ENCODE results near the gene RPL37. TPM values are rescaled to one million over a fixed set of nuclear protein-coding genes. Genes with fewer than 3 reads are reported as not detected.
"Not testable (repeated sequence)": the region's sequence is repeated elsewhere in the genome, so short reads cannot be mapped to it uniquely, and the experiment has no call there.

Gene RPL37
- total RNA-seq, 2 experiments from 2014 or later, result 1,192 to 1,333 TPM

DNA sequence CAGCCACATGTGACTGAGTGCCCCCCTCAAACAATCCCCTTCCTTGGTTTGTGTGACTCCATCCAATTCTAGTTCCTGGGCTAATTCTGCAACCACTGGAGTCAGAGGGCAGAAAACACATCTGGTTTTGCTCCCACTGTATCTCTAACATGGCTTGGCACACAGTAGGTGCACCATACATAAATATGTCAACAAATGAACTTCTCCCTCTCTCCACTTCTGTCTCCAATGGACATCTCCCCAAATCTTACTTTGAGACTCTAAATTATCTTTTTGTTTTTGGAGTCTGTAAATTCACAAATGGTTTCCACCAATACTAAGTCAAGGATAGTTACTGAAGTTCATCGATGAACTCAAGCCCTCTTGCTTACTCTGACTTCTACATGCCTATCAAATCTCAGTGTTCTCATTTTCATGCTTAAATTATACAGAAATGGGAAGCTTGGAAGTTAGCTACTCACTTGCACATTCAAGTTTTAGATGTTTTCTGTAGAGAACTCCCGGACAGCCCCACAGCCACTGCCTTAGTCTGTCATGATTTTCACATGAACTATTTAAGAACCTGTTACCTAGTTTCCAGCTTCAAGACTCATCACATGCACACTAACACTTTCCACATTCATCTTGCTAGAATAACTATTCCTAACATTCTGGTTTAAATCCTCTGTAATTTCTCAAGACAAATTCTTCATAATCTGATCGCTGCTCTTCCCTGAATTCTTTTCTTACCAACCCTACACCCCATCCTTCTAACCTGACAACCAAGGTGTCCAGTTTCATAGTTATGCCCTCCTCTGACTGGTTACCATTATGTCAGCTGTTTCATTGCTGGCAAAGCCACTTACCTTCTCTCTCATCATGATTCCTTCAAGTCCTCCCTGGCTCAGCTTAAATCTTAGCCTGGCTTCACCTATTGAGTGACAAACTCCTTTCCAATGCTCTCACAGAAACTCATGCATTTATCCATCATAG is 6.0 kb downstream of the RPL37 start:
- peak overlapping the region; percentile 29 for H3K27ac Mint-ChIP-seq
- H3K4me1 Mint-ChIP-seq, result peaks cover 59% of the 10 kb centered on the region
- no peaks in the 10 kb centered on the region for H3K9me3 Mint-ChIP-seq (ENCODE audit: low read depth)
- H3K36me3 Mint-ChIP-seq, result peaks cover 78% of the 10 kb centered on the region
- H3K27me3 Mint-ChIP-seq, result no peaks in the 10 kb centered on the region
- ATAC-seq (no peak), DNase-seq (no peak)
- no peak overlapping the region for H3K4me3 Mint-ChIP-seq
- CTCF ChIA-PET, result no interaction called here

DNA sequence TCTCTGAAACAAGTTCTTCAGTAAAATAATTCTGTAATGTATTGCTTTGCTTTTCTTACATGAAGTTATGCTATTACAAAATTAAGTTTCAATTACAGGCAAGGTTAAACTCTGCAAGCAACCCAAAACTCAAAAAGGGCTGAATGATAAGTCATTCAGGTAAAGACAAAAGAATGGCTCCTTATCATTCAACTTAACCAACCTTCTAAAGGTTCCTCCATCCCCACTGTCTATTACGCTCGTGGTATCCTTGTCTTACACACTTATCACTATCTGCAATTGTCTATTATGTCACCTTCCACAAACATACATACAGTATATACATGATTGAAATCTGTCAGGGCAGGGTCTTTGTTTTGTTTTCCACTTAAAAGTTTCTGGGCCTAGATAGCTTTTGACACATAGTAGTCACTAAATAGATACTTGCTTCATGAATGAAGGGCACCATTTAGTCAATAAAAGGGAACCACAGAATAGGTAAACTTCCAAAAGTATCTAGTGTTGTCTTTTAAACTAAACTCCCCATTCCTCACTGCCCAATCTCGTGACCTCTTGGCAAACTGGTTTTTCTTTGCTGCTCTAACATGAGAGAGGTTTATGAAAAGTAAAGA is 6.9 kb downstream of the RPL37 start:
- ATAC-seq (no peak), DNase-seq (no peak)
- no peaks in the 10 kb centered on the region for H3K9me3 Mint-ChIP-seq (ENCODE audit: low read depth)
- CTCF ChIA-PET, result no interaction called here
- peaks cover 70% of the 10 kb centered on the region for H3K36me3 Mint-ChIP-seq
- H3K27me3 Mint-ChIP-seq, result no peaks in the 10 kb centered on the region
- H3K27ac Mint-ChIP-seq, result no peak overlapping the region
- no peak overlapping the region for H3K4me3 Mint-ChIP-seq
- H3K4me1 Mint-ChIP-seq, result peaks cover 55% of the 10 kb centered on the region

DNA sequence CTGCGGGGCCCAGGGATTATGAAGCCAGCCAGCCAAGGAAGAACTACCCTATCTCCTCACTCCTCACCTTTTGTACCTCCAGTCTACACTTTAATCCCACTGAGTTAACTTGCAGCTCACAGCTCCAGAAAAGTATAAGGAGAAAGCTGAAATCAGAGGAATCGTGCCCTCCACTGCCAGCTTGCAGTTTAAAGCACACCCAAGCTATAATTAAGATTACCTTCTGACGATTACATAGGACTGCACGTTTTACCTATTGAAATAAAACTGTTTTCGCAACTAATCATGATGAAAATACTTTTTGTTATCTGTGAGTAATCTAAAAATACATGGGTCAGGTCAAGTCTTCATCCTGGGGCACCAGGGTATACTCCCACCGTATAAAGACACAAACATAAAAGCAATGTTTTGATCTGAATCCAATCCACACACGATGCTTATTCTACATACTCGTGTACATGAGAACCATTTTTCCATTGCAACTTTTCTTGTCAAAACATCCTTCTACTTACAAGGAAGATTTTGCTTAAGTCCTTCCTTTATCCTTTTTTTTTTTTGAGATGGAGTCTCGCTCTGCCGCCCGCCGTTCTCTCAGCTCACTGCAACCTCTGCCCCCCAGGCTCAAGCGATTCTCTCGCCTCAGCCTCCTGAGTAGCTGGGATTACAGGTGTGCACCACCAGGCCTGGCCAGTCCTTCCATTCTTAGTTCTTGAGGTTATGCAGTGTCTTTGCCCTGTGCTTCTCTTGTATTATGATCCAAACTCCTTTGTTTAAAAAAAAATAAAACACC is 7.6 kb downstream of the RPL37 start:
- DNase-seq (no peak), ATAC-seq (no peak)
- Mint-ChIP-seq H3K4me1 (peaks cover 47% of the 10 kb centered on the region), H3K27ac (no peak overlapping the region), H3K27me3 (no peaks in the 10 kb centered on the region), H3K36me3 (peaks cover 65% of the 10 kb centered on the region), H3K4me3 (no peak overlapping the region), H3K9me3 (ENCODE audit: low read depth) (no peaks in the 10 kb centered on the region)
- CTCF ChIA-PET, result no interaction called here

DNA sequence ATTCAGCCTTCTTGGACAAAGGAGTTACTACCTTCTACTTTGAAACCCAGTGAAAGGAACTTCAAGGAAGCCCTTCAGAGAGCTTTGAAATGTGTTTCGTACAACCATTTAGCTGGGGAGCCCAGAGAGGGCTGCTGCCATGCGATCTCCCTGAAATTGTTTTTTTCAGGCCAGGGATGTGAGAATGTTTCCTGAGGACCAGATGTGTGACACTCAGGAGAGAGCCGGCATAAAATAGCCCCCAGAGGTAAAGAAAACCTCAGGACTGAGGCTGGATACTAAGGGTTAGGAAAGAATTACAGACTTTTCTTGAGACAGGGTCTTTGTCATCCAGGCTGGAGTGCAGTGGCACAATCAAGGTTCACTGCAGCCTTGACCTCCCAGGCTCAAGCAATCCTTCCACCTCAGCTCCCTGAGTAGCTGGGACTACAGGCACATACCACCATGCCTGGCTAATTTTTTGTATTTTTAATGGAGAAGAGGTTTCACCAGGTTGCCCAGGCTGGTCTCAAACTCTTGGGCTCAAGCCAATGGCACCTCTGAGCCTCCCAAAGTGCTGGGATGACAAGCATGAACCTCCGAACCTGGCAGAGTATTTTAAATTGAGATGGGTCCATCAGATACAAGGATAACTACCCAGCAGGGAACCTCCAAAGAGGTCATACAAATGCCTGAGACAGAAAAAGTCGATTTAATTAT is 8.4 kb downstream of the RPL37 start:
- no peak for DNase-seq
- Mint-ChIP-seq H3K4me3 (no peak overlapping the region), H3K27me3 (no peaks in the 10 kb centered on the region), H3K27ac (no peak overlapping the region), H3K4me1 (peaks cover 40% of the 10 kb centered on the region), H3K9me3 (ENCODE audit: low read depth) (no peaks in the 10 kb centered on the region), H3K36me3 (peaks cover 57% of the 10 kb centered on the region)
- ATAC-seq, result no peak
- CTCF ChIA-PET, result no interaction called here

DNA sequence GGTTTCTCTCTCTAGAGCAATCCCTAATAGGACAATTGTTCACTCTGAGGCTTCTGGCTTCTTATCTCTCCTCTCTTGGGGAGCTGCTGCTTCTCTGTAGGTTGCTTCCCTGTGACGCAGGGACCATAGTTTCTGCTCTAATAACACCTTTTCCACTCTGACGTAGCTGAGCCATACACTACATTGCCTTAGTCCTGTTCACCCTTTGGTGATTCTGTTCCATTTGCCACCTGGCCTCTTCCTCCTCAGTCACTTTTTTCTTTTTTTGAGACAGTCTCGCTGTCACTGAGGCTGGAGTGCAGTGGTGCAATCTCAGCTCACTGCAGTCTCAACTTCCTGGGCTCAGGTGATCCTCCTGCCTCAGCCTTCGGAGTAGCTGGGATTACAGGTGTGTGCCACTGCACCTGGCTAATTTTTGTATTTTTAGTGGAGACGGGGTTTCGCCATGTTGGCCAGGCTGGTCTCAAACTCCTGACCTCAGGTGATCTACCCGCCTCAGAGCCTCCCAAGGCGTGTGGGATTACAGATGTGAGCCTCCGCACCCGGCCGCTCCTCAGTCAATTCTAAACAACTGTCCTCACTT is 9.5 kb downstream of the RPL37 start:
- H3K27ac Mint-ChIP-seq; DNase-seq; CTCF ChIA-PET; ATAC-seq; H3K4me3 Mint-ChIP-seq; H3K9me3 Mint-ChIP-seq (ENCODE audit: low read depth); H3K27me3 Mint-ChIP-seq: not testable (repeated sequence)
- peaks cover 30% of the 10 kb centered on the region for H3K4me1 Mint-ChIP-seq
- peaks cover 47% of the 10 kb centered on the region for H3K36me3 Mint-ChIP-seq

DNA sequence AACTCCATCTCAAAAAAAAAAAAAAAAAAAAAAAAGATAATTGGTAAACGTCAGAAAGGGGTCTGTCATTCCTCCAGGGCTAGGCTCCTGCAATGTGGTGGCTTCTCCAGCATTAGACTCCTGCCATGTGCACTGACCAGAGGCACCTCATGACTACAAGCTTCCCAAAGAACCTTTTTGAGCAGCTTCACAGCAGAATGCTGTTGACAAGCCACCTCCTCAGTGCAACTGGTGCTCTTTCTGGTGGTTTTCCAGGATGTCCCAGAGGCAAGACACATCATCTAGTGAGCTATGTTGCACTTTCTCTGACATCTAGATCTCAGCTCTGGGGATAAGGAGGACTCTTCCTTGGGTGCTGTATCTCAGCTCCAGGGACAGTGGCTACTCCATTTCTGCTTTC is 11.6 kb downstream of the RPL37 start:
- peaks cover 29% of the 10 kb centered on the region for H3K36me3 Mint-ChIP-seq
- H3K9me3 Mint-ChIP-seq (ENCODE audit: low read depth), result no peaks in the 10 kb centered on the region
- no peak overlapping the region for H3K4me3 Mint-ChIP-seq
- no peak for ATAC-seq
- CTCF ChIA-PET, result interaction anchor here (1.1 kb wide), 1 partner anchor 9 kb away, joined by 5 read pairs; no protein-coding TSS in a partner anchor
- no peak overlapping the region for H3K27ac Mint-ChIP-seq
- H3K4me1 Mint-ChIP-seq, result peaks cover 15% of the 10 kb centered on the region
- no peak for DNase-seq
- H3K27me3 Mint-ChIP-seq, result no peaks in the 10 kb centered on the region

DNA sequence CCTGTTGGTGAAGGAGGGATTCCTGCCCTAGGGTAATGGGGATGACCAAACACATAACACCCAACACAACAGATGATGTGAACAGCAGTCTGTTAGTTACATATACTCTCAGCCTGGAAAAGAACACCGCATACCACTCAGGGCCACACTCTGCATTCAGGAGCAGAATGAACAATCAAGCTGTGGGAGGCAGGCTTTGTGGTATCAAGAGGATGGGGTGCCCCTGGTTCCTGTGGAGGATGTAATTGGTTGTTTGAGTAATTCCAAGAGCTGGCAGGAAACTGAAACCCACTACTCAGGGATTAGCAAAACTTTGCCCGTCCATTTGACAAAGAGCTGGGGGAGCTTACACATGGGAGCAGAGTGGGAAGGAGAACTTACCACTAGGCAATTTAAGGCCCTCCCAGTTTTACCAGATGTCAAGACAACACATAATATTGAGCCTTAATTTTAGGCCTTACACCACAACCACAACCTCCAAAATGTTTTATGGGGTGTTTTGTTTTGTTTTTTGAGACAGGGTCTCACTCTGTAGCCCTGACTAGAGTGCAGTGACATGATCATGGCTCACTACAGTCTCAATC is 21.2 kb downstream of the RPL37 start:
- DNase-seq (peak; percentile 75), ATAC-seq (peak; percentile 86)
- H3K4me3 Mint-ChIP-seq, result no peak overlapping the region
- no peaks in the 10 kb centered on the region for H3K36me3 Mint-ChIP-seq
- H3K9me3 Mint-ChIP-seq (ENCODE audit: low read depth), result no peaks in the 10 kb centered on the region
- peak overlapping the region; percentile 27 for H3K27ac Mint-ChIP-seq
- CTCF ChIA-PET, result interaction anchor here (0.6 kb wide), 1 partner anchor 12 kb away, joined by 3 read pairs; no protein-coding TSS in a partner anchor
- H3K4me1 Mint-ChIP-seq, result peaks cover 21% of the 10 kb centered on the region
- no peaks in the 10 kb centered on the region for H3K27me3 Mint-ChIP-seq

DNA sequence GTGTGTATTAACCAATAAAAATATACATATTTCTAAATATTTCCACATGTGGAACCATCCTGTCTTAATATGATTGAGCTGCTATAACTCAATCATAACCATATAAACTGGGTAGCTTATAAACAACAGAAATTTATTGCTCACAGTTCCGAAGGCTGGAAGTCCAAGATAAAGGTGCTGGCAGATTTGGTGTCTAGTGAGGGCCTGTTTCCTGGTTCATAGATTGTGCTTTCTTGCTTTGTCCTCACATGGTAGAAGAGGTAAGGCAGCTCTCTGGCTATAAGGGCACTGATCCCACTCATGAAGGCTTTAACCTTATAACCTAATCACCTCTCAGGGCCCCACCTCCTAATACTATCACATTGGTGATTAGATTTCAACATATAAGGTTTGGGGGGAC is 22.9 kb downstream of the RPL37 start:
- peaks cover 37% of the 10 kb centered on the region for H3K4me1 Mint-ChIP-seq
- CTCF ChIA-PET, result no interaction called here
- ATAC-seq, result no peak

DNA sequence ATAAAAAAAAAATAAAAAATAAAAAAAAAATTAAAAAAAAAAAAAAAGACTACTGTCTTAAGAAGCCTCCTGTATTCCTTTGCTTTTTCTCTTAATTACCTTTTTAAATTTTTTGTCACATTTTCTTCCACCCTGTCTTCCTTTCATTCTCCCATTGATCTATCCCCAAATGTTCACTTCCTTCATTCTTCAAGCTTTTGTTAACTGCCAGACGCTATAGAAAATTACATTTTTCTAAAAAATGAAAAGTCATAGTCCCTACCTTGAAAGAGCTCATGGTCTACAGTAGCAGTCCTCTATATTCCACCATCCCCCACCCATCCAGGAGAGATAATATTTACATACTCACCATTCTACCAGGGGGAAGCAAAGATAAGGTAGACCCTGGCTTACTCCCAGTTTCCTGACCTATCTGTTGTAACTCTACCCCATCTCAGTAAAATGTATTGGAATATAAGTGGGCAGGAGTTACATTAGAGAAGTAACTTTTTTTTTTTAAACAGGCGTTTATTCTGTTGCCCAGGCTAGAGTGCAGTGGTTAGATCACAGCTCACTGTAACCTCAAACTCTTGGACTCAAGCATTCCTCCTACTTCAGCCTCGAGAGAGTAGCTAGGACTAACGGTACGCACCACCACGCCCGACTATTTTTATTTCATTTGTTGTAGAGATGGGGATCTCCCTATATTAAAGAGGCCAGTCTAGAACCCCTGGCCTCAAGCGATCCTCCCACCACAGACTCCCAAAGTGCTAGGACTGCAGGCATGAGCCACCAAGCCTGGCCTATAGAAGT is 33.1 kb downstream of the RPL37 start:
- DNase-seq, result no peak
- no peak for ATAC-seq
- no peaks in the 10 kb centered on the region for H3K9me3 Mint-ChIP-seq (ENCODE audit: low read depth)
- H3K4me3 Mint-ChIP-seq, result no peak overlapping the region
- H3K27ac Mint-ChIP-seq, result no peak overlapping the region
- peaks cover 8% of the 10 kb centered on the region for H3K27me3 Mint-ChIP-seq
- CTCF ChIA-PET, result interaction anchor here (0.7 to 1.5 kb wide), 2 partner anchors 12 to 34 kb away, joined by 3 read pairs; partner anchors contain the start of gene RPL37
- no peaks in the 10 kb centered on the region for H3K36me3 Mint-ChIP-seq
- peaks cover 6% of the 10 kb centered on the region for H3K4me1 Mint-ChIP-seq

More for the DNA sequence above, 22.9 kb downstream of the RPL37 start:
- H3K4me3 Mint-ChIP-seq, result no peak overlapping the region
- no peak overlapping the region for H3K27ac Mint-ChIP-seq
- H3K27me3 Mint-ChIP-seq, result no peaks in the 10 kb centered on the region
- no peaks in the 10 kb centered on the region for H3K9me3 Mint-ChIP-seq (ENCODE audit: low read depth)
- DNase-seq, result no peak
- no peaks in the 10 kb centered on the region for H3K36me3 Mint-ChIP-seq

DNA sequence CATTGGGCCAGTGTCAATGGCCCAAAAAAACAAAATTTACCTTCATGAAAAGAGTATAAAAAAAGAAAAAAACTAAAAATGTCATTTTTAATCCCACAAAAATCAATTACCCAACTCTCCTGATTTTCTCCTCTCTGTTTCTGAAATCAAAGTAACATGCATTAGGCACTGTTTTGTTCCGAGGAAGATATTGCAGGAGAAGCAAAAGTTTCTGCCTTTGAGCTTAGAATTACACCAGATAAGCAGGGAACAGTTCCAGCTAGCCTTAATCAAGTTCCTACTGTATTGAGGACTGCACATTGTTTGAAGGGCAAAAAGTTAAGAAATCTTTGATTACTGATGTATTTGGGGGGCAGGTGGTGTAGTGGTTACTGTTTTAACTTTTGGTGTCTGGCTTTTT is 35.8 kb downstream of the RPL37 start:
- Mint-ChIP-seq H3K9me3 (ENCODE audit: low read depth) (no peaks in the 10 kb centered on the region), H3K27ac (no peak overlapping the region), H3K4me3 (no peak overlapping the region), H3K36me3 (peaks cover 15% of the 10 kb centered on the region), H3K27me3 (peaks cover 8% of the 10 kb centered on the region), H3K4me1 (peaks cover 31% of the 10 kb centered on the region)
- CTCF ChIA-PET, result interaction anchor here (1.0 to 1.4 kb wide), 2 partner anchors 24 to 247 kb away, joined by 3 to 5 read pairs; no protein-coding TSS in a partner anchor
- no peak for ATAC-seq
- DNase-seq, result no peak

DNA sequence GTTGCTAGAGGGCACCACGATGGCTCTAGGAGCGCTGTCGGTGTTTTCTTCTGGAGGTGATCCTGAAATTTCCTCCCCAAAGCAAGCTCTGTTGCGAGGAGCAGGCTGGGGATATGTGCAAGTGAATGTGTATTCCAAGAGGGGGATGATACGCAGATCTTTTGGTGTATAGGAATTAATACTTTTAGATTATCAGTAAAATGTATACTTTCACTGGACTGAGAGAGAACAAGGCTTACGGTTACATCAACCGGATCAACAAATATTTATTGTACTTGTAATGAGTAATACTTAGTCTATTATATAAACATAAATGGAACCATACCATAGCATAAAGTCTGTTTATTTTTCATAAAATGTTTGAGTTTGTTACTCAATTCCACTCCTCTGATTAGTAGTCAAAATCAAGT is 36.2 kb downstream of the RPL37 start:
- H3K4me3 Mint-ChIP-seq, result peak overlapping the region; percentile 81
- no peaks in the 10 kb centered on the region for H3K9me3 Mint-ChIP-seq (ENCODE audit: low read depth)
- DNase-seq (no peak), ATAC-seq (no peak)
- peaks cover 8% of the 10 kb centered on the region for H3K27me3 Mint-ChIP-seq
- H3K4me1 Mint-ChIP-seq, result peaks cover 34% of the 10 kb centered on the region
- H3K27ac Mint-ChIP-seq, result peak overlapping the region; percentile 79
- H3K36me3 Mint-ChIP-seq, result peaks cover 17% of the 10 kb centered on the region
- CTCF ChIA-PET, result interaction anchor here (1.0 to 1.5 kb wide), 5 partner anchors 23 to 246 kb away, joined by 3 to 5 read pairs (median 3); no protein-coding TSS in a partner anchor
